ENCODE results near the gene VENTX. TPM values are rescaled to one million over a fixed set of nuclear protein-coding genes. Genes with fewer than 3 reads are reported as not detected.
"Not testable (repeated sequence)": the region's sequence is repeated elsewhere in the genome, so short reads cannot be mapped to it uniquely, and the experiment has no call there.

The VENTX gene
- total RNA-seq, 2 donors from 2014 or later, result 5.1 to 9.5 TPM

GRCh38 chr10:133263674-133264073, 26.0 kb downstream of the VENTX start:
- peaks cover 18 to 28% of the 10 kb centered on the region in 2 donors for H3K4me1 ChIP-seq (ENCODE audit: control insufficient read depth in 1 of 2, low read depth in 2 of 2)
- TF ChIP-seq CTCF (IDR thresholded peaks at IDR 0.05), result no peak
- H3K27me3 ChIP-seq (replicated peaks; ENCODE audit: insufficient read depth), result no peaks in the 10 kb centered on the region
- ATAC-seq (ENCODE audit: insufficient number of reproducible peaks, low FRiP score, low read depth), result no peak
- no peak overlapping the region for H3K4me3 ChIP-seq
- no peaks in the 10 kb centered on the region for H3K9me3 ChIP-seq
- no peaks in the 10 kb centered on the region for H3K36me3 ChIP-seq
- no peak for DNase-seq (ENCODE audit: low spot score)
- H3K27ac ChIP-seq, result no peak overlapping the region

- TF ChIP-seq CTCF (IDR thresholded peaks at IDR 0.05), result no peak
- H3K36me3 ChIP-seq, result no peaks in the 10 kb centered on the region
- no peak for DNase-seq (ENCODE audit: low spot score)
- ATAC-seq (ENCODE audit: insufficient number of reproducible peaks, low FRiP score, low read depth), result no peak
- H3K27me3 ChIP-seq (replicated peaks; ENCODE audit: insufficient read depth), result no peaks in the 10 kb centered on the region
- no peaks in the 10 kb centered on the region for H3K9me3 ChIP-seq
- H3K27ac ChIP-seq, result no peak overlapping the region
- H3K4me3 ChIP-seq, result no peak overlapping the region
- H3K4me1 ChIP-seq (ENCODE audit: control insufficient read depth in 1 of 2, low read depth in 2 of 2), result peaks cover 18 to 20% of the 10 kb centered on the region in 2 donors
These were observed 26.8 kb downstream of the VENTX start for GRCh38 chr10:133264461-133264860.

DNA sequence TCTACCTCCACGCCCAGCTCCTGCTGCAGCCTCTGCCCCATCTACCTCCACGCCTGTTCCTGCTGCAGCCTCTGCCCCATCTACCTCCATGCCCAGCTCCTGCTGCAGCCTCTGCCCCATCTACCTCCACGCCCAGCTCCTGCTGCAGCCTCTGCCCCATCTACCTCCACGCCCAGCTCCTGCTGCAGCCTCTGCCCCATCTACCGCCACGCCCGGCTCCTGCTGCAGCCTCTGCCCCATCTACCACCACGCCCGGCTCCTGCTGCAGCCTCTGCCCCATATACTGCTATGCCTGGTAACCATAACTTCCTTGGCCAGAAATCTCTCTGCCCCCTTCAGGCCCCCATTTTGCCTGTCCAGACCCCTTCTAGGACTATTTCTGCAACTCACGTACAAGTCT, 27.4 kb downstream of the VENTX start:
- H3K4me3 ChIP-seq; H3K9me3 ChIP-seq; ATAC-seq (ENCODE audit: insufficient number of reproducible peaks, low FRiP score, low read depth); H3K27ac ChIP-seq; DNase-seq (ENCODE audit: low spot score); H3K36me3 ChIP-seq; H3K27me3 ChIP-seq (replicated peaks; ENCODE audit: insufficient read depth): not testable (repeated sequence)
- H3K4me1 ChIP-seq (ENCODE audit: control insufficient read depth in 1 of 2, low read depth in 2 of 2), result peaks cover 13 to 18% of the 10 kb centered on the region in 2 donors

- DNase-seq (ENCODE audit: low spot score) (no peak), ATAC-seq (ENCODE audit: insufficient number of reproducible peaks, low FRiP score, low read depth) (no peak)
- Histone ChIP-seq H3K27ac (no peak overlapping the region), H3K27me3 (replicated peaks; ENCODE audit: insufficient read depth) (no peaks in the 10 kb centered on the region), H3K36me3 (peaks cover 4% of the 10 kb centered on the region), H3K4me1 (ENCODE audit: control insufficient read depth in 1 of 2, low read depth in 2 of 2) (peaks cover 4 to 7% of the 10 kb centered on the region in 2 donors), H3K4me3 (no peak overlapping the region), H3K9me3 (no peaks in the 10 kb centered on the region)
- no peak for TF ChIP-seq CTCF (IDR thresholded peaks at IDR 0.05)
These were observed 28.6 kb downstream of the VENTX start for GRCh38 chr10:133266056-133266795.

DNA sequence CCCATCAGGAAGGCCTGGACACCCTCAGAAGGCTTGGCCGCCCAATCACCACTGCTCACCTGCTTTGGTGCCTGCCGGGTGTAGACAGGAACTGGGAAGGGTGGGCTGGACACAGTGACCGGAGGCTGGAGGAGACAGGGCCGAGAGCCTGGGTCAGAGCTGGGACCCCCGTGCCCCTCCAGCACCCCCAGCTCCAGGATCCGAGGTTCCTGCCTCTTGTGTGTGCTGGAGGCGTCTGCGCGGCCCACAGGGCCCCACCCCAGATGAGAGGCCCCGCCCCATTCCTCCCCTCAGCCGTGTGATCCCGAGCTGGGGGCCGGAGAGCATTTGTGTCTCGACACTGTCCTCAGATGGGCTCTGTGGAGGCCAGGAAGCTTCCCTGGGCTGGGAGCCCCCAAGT, 29.6 kb downstream of the VENTX start:
- DNase-seq (ENCODE audit: low spot score) (no peak), ATAC-seq (ENCODE audit: insufficient number of reproducible peaks, low FRiP score, low read depth) (no peak)
- H3K9me3 ChIP-seq, result no peaks in the 10 kb centered on the region
- H3K4me3 ChIP-seq, result no peak overlapping the region
- TF ChIP-seq CTCF (IDR thresholded peaks at IDR 0.05), result no peak
- no peak overlapping the region for H3K27ac ChIP-seq
- H3K36me3 ChIP-seq, result peaks cover 4% of the 10 kb centered on the region
- H3K27me3 ChIP-seq (replicated peaks; ENCODE audit: insufficient read depth), result no peaks in the 10 kb centered on the region
- peaks cover 3 to 5% of the 10 kb centered on the region in 2 donors for H3K4me1 ChIP-seq (ENCODE audit: control insufficient read depth in 1 of 2, low read depth in 2 of 2)

DNA sequence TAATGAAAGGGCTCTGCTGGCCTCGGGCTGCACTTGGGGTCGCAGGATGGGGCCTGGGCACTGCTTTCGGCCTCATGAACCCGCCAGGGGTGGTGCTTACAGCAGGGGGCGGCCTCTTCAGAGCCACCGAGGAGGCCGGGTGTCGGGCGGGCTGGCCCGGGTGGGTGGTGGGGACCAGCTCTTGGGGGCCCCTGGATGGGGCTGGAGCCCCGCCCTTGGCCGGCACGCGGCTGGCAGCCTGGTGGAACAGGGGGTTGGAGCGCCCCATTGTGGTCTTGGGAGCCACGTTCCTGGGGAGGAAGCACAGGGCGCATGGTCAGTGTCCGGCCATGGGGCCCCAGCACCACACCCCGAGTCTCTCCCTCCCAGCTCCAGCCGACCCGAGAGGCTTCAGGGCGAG, 30.2 kb downstream of the VENTX start:
- DNase-seq (ENCODE audit: low spot score) (no peak), ATAC-seq (ENCODE audit: insufficient number of reproducible peaks, low FRiP score, low read depth) (no peak)
- Histone ChIP-seq H3K4me1 (ENCODE audit: control insufficient read depth in 1 of 2, low read depth in 2 of 2) (no peaks in the 10 kb centered on the region), H3K4me3 (no peak overlapping the region), H3K9me3 (no peaks in the 10 kb centered on the region), H3K27ac (no peak overlapping the region), H3K27me3 (replicated peaks; ENCODE audit: insufficient read depth) (no peaks in the 10 kb centered on the region), H3K36me3 (peaks cover 4% of the 10 kb centered on the region)
- no peak for TF ChIP-seq CTCF (IDR thresholded peaks at IDR 0.05)
